HCT116 (cell line): ENCODE data around the gene TCF12. TPM values are rescaled to one million over a fixed set of nuclear protein-coding genes. Genes with fewer than 3 reads are reported as not detected.

Source experiments
- ATAC-seq: fragments of 200-7000 bp; cut with Tn5 transposase; 2 replicates; pipeline ENCODE4 v1.9.1; 2020; ENCODE audit warnings: mild to moderate bottlenecking, moderate library complexity
- BruUV-seq: library from RNA; stranded (reverse); fragments of 400-500 nt; replicated peaks from 2 replicates; lab custom pipeline; 2021; lab: Mats Ljungman, UMichigan
- CTCF ChIA-PET: fragments of 300-600 bp; sonication (Branson Sonifier 250); formaldehyde crosslinking; loops from one replicate; lab custom pipeline; 2021; ENCODE audit warnings: antibody characterized with exemption; lab: Charles Lee
- POLR2A ChIA-PET: fragments of 300-600, 350-600 bp; sonication (Branson Sonifier 250); formaldehyde crosslinking; loops from one replicate; lab custom pipeline; 2021; ENCODE audit warnings: antibody characterized with exemption; lab: Charles Lee
- RAD21 ChIA-PET, 2 experiments: fragments of 300-600 bp; sonication (Branson Sonifier 250); formaldehyde crosslinking; loops; one replicate each; lab custom pipeline; 2023; ENCODE audit warnings: low total read pairs in 2 of 2; ENCODE audit not compliant: uncharacterized antibody in 2 of 2, unreplicated experiment in 2 of 2, low non-redundant PET in 1 of 2; lab: Charles Lee
- DNase-seq: peaks from one replicate; pipeline ENCODE4 v3.0.0-alpha.2; 2010; ENCODE audit warnings: low read depth, low spot score
- H2AFZ ChIP-seq: fragments of 200-600 bp; shearing (Covaris generic), sonication (generic); 2 replicates; pipeline ENCODE4 v1.6.1; 2017; ENCODE audit warnings: low read depth, mixed run types, mixed read lengths, antibody characterized with exemption, low read length; ENCODE audit not compliant: poor library complexity, severe bottlenecking
- H3K27ac ChIP-seq: 2 replicates; pipeline ENCODE4 v1.5.1; 2012; ENCODE audit warnings: low read depth, low read length
- H3K27me3 ChIP-seq: fragments of 200-600 bp; sonication (generic); 2 replicates; pipeline ENCODE4 v1.6.1; 2016; ENCODE audit warnings: mixed run types, low read length, mixed read lengths; ENCODE audit not compliant: insufficient read depth
- H3K36me3 ChIP-seq, 2 experiments: fragments of 200-500 bp in 1 of 2; fragments of 200-600 bp in 1 of 2; sonication (Bioruptor generic) in 1 of 2; sonication (generic) in 1 of 2; 2 replicates each; pipeline versions ENCODE4 v1.5.1 to v1.6.1; 2014 to 2016; ENCODE audit warnings: low read length in 2 of 2, inconsistent platforms in 1 of 2, mixed read lengths in 1 of 2, mixed run types in 1 of 2; ENCODE audit not compliant: insufficient read depth in 2 of 2, control insufficient read depth in 1 of 2
- H3K4me1 ChIP-seq, 2 experiments: fragments of 200-600 bp in 1 of 2; sonication (generic) in 1 of 2; 2 replicates each; pipeline versions ENCODE4 v1.5.1 to v1.6.1; 2012 to 2017; ENCODE audit warnings: low read length in 2 of 2, inconsistent platforms in 1 of 2, mild to moderate bottlenecking in 1 of 2, mixed read lengths in 1 of 2, mixed run types in 1 of 2, moderate library complexity in 1 of 2; ENCODE audit not compliant: insufficient read depth in 2 of 2, control insufficient read depth in 1 of 2
- H3K4me2 ChIP-seq: fragments of 200-600 bp; sonication (generic); 2 replicates; pipeline ENCODE4 v1.6.1; 2017; ENCODE audit warnings: mixed run types, low read length, mixed read lengths
- H3K4me3 ChIP-seq, 2 experiments: fragments of 200-600 bp in 1 of 2; sonication (generic) in 1 of 2; replicated peaks in 1 of 2; 2 replicates each; pipeline ENCODE4 v1.5.1; 2011 to 2016; ENCODE audit warnings: low read length in 2 of 2, control low read depth in 1 of 2, low read depth in 1 of 2, mild to moderate bottlenecking in 1 of 2, mixed read lengths in 1 of 2, mixed run types in 1 of 2
- H3K79me2 ChIP-seq: fragments of 200-600 bp; sonication (generic); 2 replicates; pipeline ENCODE4 v1.6.1; 2017; ENCODE audit warnings: mild to moderate bottlenecking, mixed run types, low read length, moderate library complexity, mixed read lengths; ENCODE audit not compliant: insufficient read depth
- H3K9ac ChIP-seq: fragments of 200-600 bp; sonication (generic); 2 replicates; pipeline ENCODE4 v1.6.1; 2016; ENCODE audit warnings: low read length, mixed read lengths
- H3K9me2 ChIP-seq: fragments of 200-600 bp; sonication (generic), shearing (Covaris generic); 2 replicates; pipeline ENCODE4 v1.6.1; 2017; ENCODE audit warnings: mixed run types, mild to moderate bottlenecking, moderate library complexity; ENCODE audit not compliant: insufficient read depth
- H3K9me3 ChIP-seq, 2 experiments: fragments of 200-500 bp in 1 of 2; fragments of 200-600 bp in 1 of 2; sonication (Bioruptor generic) in 1 of 2; sonication (generic) in 1 of 2; 2 replicates each; pipeline ENCODE4 v1.6.1; 2014 to 2017; ENCODE audit warnings: low read length in 2 of 2, mixed read lengths in 2 of 2, inconsistent platforms in 1 of 2, low read depth in 1 of 2, mild to moderate bottlenecking in 1 of 2, mixed run types in 1 of 2, moderate library complexity in 1 of 2; ENCODE audit not compliant: control insufficient read depth in 1 of 2, insufficient read depth in 1 of 2
- H4K20me1 ChIP-seq: fragments of 200-600 bp; sonication (generic), shearing (Covaris generic); 2 replicates; pipeline ENCODE4 v1.6.1; 2017; ENCODE audit warnings: mixed run types, mild to moderate bottlenecking, moderate library complexity; ENCODE audit not compliant: insufficient read depth
- CBX3 ChIP-seq: IDR thresholded peaks from 2 replicates; pipeline ENCODE4 v1.6.1; 2012; ENCODE audit warnings: low read depth
- CEBPB ChIP-seq: IDR thresholded peaks from 2 replicates; pipeline ENCODE4 v1.6.1; 2012; ENCODE audit warnings: low read depth
- ELF1 ChIP-seq: IDR thresholded peaks from 2 replicates; pipeline ENCODE4 v1.6.1; 2012; ENCODE audit warnings: low read depth, borderline replicate concordance
- FOSL1 ChIP-seq: IDR thresholded peaks from 2 replicates; pipeline ENCODE4 v1.6.1; 2012; ENCODE audit warnings: low read depth
- POLR2AphosphoS5 ChIP-seq: IDR thresholded peaks from 2 replicates; pipeline ENCODE4 v1.6.1; 2011; ENCODE audit warnings: mild to moderate bottlenecking, low read depth, low read length, moderate library complexity
- RAD21 ChIP-seq: IDR thresholded peaks from 2 replicates; pipeline ENCODE4 v1.6.1; 2012; ENCODE audit warnings: low read depth, mild to moderate bottlenecking
- SIN3A ChIP-seq: IDR thresholded peaks from 2 replicates; pipeline ENCODE4 v1.6.1; 2012; ENCODE audit warnings: low read depth
- SP1 ChIP-seq: IDR thresholded peaks from 2 replicates; pipeline ENCODE4 v1.6.1; 2012; ENCODE audit warnings: low read depth
- YY1 ChIP-seq: IDR thresholded peaks from 2 replicates; pipeline ENCODE4 v1.6.1; 2011; ENCODE audit warnings: low read length, low read depth, moderate library complexity, mild to moderate bottlenecking; ENCODE audit not compliant: insufficient replicate concordance; ENCODE audit errors: extremely low read depth
- ZFX ChIP-seq: fragments of 450-650 bp; IDR thresholded peaks from 2 replicates; pipeline ENCODE4 v1.6.1; 2017
- intact Hi-C: fragments of 100-400 bp; cut with micrococcal nuclease; formaldehyde crosslinking; loops from 2 replicates; pipeline ENCODE4 v1.10.0; 2022
- total RNA-seq: library from RNA; stranded (reverse); gene quantifications from one replicate; pipeline ENCODE4 v1.2.1, GENCODE V29; 2021; ENCODE audit not compliant: unreplicated experiment

The TCF12 gene
- total RNA-seq, 1 experiment from 2014 or later = 71.6 TPM

GRCh38 chr15:57228395-57228794 is 310.0 kb downstream of the TCF12 start:
- H3K4me2 ChIP-seq = no peak overlapping the region
- intact Hi-C loops = no loop called here
- H3K79me2 ChIP-seq = 0 out of 2 replicates have a peak, but pooled peaks cover 5% of the 10 kb centered on the region
- H3K9ac ChIP-seq = no peak overlapping the region
- no peak for DNase-seq
- POLR2A ChIA-PET = no interaction called here
- no peaks in the 10 kb centered on the region for H3K9me2 ChIP-seq
- TF ChIP-seq CEBPB (no peak), SIN3A (no peak), ZFX (no peak), SP1 (no peak)
- no peak for ATAC-seq
- H2AFZ ChIP-seq = no peak overlapping the region
- no peak overlapping the region for H3K4me3 ChIP-seq
- CTCF ChIA-PET = no interaction called here
- no peaks in the 10 kb centered on the region for H3K27me3 ChIP-seq
- H4K20me1 ChIP-seq = no peaks in the 10 kb centered on the region
- no peak overlapping the region for H3K27ac ChIP-seq
- H3K36me3 ChIP-seq = no peaks in the 10 kb centered on the region
- H3K4me1 ChIP-seq = no peaks in the 10 kb centered on the region
- no peaks in the 10 kb centered on the region for H3K9me3 ChIP-seq
- no TSS peak for BruUV-seq
- RAD21 ChIA-PET = no interaction called here

GRCh38 chr15:57229051-57229450 is 310.6 kb downstream of the TCF12 start:
- CTCF ChIA-PET = no interaction called here

More at GRCh38 chr15:57229051-57229450, 310.6 kb downstream of the TCF12 start:
- 0 out of 2 replicates have a peak, but pooled peaks cover 5% of the 10 kb centered on the region for H3K79me2 ChIP-seq
- no TSS peak for BruUV-seq
- no peaks in the 10 kb centered on the region for H3K9me2 ChIP-seq
- no peaks in the 10 kb centered on the region for H4K20me1 ChIP-seq
- DNase-seq (no peak), ATAC-seq (no peak)
- POLR2A ChIA-PET = no interaction called here
- RAD21 ChIA-PET = no interaction called here
- no peaks in the 10 kb centered on the region for H3K36me3 ChIP-seq
- H3K9ac ChIP-seq = no peak overlapping the region
- no peak overlapping the region for H3K4me3 ChIP-seq
- no peak overlapping the region for H3K27ac ChIP-seq
- intact Hi-C loops = no loop called here
- no peak for TF ChIP-seq CBX3
- no peak for TF ChIP-seq ZFX
- no peak for TF ChIP-seq ELF1
- TF ChIP-seq SP1 = no peak
- no peak for TF ChIP-seq POLR2AphosphoS5
- TF ChIP-seq RAD21 = no peak
- TF ChIP-seq FOSL1 = no peak
- TF ChIP-seq YY1 = no peak
- H3K9me3 ChIP-seq = no peaks in the 10 kb centered on the region
- no peaks in the 10 kb centered on the region for H3K4me1 ChIP-seq
- no peak overlapping the region for H3K4me2 ChIP-seq
- no peak overlapping the region for H2AFZ ChIP-seq
- no peaks in the 10 kb centered on the region for H3K27me3 ChIP-seq
